OCI-LY3 (cell line): ENCODE measurements around the gene CRTC1.

ENCODE experiments used
- EZH2phosphoT487 ChIP-seq: fragments of 200-600 bp; shearing (Covaris generic); IDR thresholded peaks from 2 replicates; pipeline ENCODE4 v1.6.1; 2018; ENCODE audit warnings: antibody characterized with exemption, mixed run types, low read depth
- TF ChIP-seq, protein P1 (sequence below): fragments of 200-600, 300-600 bp; sonication (generic); IDR thresholded peaks from 2 replicates; pipeline ENCODE4 v1.5.1; 2014; ENCODE audit warnings: antibody characterized with exemption, low read length, low read depth

DNA sequence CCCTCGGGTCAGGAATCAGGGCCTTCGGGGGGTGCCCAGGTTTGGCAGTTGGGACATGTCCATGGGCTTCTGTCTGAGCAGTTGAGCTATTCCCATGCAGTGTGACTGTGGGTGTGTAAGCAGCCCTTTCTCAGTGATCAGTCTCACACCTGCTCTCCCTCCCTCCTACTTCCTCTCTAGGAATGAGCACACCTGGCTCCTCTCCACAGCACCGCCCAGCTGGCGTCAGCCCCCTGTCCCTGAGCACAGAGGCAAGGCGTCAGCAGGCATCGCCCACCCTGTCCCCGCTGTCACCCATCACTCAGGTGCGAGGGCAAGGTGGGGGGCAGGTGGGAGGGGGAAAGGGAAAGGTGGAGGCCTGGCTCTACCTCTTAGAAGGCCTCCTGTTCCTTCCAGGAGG lies 81.7 kb downstream of the CRTC1 start:
- TF ChIP-seq, protein P1, sequence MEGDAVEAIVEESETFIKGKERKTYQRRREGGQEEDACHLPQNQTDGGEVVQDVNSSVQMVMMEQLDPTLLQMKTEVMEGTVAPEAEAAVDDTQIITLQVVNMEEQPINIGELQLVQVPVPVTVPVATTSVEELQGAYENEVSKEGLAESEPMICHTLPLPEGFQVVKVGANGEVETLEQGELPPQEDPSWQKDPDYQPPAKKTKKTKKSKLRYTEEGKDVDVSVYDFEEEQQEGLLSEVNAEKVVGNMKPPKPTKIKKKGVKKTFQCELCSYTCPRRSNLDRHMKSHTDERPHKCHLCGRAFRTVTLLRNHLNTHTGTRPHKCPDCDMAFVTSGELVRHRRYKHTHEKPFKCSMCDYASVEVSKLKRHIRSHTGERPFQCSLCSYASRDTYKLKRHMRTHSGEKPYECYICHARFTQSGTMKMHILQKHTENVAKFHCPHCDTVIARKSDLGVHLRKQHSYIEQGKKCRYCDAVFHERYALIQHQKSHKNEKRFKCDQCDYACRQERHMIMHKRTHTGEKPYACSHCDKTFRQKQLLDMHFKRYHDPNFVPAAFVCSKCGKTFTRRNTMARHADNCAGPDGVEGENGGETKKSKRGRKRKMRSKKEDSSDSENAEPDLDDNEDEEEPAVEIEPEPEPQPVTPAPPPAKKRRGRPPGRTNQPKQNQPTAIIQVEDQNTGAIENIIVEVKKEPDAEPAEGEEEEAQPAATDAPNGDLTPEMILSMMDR: no peak
- no peak for TF ChIP-seq EZH2phosphoT487
